ENCODE results near the gene ZNF808.
"Not testable (repeated sequence)": the region's sequence is repeated elsewhere in the genome, so short reads cannot be mapped to it uniquely, and the experiment has no call there.

DNA sequence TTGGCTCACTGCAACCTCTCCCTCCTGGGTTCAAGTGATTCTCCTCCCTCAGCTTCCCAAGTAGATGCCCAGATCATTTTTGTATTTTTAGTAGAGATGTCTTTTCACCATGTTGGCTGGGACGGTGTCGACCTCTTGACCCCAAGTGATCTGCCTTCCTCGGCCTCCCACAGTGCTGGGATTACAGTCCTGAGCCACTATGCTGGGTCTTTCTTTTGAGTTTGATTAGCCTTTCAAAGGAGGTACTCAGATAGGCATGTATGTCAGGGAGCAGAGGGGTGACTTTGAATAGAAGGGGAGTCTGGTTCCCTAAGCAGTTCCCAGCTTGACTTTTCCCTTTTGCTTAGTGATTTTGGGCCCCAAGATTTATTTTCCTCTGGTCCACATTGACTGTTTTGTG, 27.0 kb upstream of the ZNF808 start:
- TF ChIP-seq, protein P1, sequence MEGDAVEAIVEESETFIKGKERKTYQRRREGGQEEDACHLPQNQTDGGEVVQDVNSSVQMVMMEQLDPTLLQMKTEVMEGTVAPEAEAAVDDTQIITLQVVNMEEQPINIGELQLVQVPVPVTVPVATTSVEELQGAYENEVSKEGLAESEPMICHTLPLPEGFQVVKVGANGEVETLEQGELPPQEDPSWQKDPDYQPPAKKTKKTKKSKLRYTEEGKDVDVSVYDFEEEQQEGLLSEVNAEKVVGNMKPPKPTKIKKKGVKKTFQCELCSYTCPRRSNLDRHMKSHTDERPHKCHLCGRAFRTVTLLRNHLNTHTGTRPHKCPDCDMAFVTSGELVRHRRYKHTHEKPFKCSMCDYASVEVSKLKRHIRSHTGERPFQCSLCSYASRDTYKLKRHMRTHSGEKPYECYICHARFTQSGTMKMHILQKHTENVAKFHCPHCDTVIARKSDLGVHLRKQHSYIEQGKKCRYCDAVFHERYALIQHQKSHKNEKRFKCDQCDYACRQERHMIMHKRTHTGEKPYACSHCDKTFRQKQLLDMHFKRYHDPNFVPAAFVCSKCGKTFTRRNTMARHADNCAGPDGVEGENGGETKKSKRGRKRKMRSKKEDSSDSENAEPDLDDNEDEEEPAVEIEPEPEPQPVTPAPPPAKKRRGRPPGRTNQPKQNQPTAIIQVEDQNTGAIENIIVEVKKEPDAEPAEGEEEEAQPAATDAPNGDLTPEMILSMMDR (IDR thresholded peaks at IDR 0.05 in 4 of 5, conservative IDR thresholded peaks at IDR 0.05 in 1 of 5), result not testable (repeated sequence)
- not testable (repeated sequence) for TF ChIP-seq POLR2A (IDR thresholded peaks at IDR 0.05)
